ENCODE data around the gene ZBTB47.

Gene ZBTB47

DNA sequence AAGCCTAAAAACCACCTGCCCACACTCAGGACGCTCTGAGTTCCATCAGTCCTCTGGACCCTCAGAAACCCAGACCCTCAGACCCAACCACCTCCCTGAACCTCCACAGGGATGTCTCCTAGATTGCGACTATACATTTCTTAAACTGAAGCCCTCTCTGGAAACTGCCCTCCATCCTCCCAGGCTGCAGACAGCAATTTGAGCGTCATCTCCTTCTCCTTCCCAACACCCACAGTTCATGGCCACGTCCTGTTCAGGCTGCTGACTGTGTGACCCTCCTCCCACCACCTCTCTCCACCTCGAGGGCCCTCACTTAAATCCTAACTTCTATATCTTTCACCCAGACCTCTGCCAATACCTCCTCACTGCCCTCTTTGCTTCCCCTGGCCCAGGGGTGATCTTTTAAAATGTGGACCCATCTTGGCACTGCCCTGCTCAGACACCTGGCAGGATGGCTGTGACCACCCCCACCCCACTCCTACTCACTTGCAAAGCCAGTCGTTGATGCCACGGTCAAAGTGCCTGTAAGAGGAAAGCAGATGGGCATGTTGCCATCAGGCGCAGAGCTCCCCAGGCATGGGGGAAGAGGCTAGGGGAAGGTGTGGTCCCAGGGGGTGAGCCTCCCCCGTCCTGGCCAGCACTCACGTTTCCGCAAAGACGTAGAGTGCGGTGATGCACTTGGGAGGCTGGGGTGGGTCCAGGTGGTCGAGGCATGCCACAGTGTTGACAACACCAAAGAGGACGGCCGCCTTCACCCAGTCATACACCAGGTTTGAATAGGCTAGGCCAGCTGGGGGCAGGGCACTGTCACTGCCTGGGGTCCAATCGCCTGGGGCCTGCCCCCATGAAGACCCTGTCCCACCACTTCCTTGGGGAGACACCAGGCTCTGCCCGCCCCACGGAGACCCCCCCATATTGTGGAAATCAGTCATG is 43.1 kb downstream of the ZBTB47 start:
- no peak overlapping the region for H3K27ac ChIP-seq
- TF ChIP-seq, protein P1, sequence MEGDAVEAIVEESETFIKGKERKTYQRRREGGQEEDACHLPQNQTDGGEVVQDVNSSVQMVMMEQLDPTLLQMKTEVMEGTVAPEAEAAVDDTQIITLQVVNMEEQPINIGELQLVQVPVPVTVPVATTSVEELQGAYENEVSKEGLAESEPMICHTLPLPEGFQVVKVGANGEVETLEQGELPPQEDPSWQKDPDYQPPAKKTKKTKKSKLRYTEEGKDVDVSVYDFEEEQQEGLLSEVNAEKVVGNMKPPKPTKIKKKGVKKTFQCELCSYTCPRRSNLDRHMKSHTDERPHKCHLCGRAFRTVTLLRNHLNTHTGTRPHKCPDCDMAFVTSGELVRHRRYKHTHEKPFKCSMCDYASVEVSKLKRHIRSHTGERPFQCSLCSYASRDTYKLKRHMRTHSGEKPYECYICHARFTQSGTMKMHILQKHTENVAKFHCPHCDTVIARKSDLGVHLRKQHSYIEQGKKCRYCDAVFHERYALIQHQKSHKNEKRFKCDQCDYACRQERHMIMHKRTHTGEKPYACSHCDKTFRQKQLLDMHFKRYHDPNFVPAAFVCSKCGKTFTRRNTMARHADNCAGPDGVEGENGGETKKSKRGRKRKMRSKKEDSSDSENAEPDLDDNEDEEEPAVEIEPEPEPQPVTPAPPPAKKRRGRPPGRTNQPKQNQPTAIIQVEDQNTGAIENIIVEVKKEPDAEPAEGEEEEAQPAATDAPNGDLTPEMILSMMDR (IDR thresholded peaks at IDR 0.05) = no peak
- no peak overlapping the region for H3K4me3 ChIP-seq (ENCODE audit: low read depth, low read length)
- peaks cover 18% of the 10 kb centered on the region for H3K4me1 ChIP-seq
- no peak overlapping the region for H3K4me2 ChIP-seq (ENCODE audit: low read length)
- H3K9me3 ChIP-seq (ENCODE audit: control insufficient read depth, low read length) = no peaks in the 10 kb centered on the region
- H2AFZ ChIP-seq = no peak overlapping the region
- no peak overlapping the region for H3K9ac ChIP-seq
- no peaks in the 10 kb centered on the region for H3K27me3 ChIP-seq (ENCODE audit: control insufficient read depth, insufficient read depth, low read length)
- H3K79me2 ChIP-seq = peaks cover 3% of the 10 kb centered on the region
- no peaks in the 10 kb centered on the region for H3K36me3 ChIP-seq (ENCODE audit: control insufficient read depth, insufficient read depth, low read length)

DNA sequence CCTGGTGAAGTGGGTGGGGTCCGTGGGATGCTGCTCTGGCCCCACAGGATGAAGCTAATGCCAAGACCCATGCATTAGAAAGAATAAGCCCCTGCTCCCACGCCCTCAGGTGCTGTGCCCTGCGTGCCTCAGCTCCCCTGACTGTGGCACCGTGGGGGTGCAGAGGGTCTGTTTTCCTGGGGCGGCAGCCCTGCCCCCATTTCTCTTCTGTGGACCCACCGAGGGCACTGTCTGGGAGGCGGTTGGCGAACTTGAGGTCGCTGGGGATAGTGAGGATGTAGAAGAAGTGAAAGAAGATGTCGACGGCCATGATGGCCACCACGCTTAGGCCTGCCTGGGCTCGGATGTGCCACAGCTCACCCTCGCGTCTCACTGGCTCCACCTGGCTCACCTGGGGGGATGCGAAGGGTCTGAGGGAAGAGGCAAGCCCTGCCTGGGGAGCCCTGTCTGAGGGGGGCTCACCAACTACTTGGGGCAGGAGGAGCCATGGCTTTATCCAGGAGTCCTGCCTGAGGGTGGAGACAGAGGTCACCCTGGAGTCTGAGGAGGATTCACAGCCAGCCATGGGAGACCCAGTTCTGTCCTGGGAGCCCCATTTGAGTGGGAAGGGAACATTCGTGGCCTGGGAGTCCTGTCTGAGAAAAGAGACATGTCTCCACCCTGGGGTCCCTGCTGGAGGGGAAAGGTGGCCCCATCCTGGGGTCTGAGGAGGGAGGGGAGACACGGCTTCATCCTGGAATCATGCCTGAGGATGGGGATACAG is 44.0 kb downstream of the ZBTB47 start:
- Histone ChIP-seq H3K27me3 (ENCODE audit: control insufficient read depth, insufficient read depth, low read length) (no peaks in the 10 kb centered on the region), H3K27ac (no peak overlapping the region), H3K4me3 (ENCODE audit: low read depth, low read length) (no peak overlapping the region), H3K79me2 (peaks cover 3% of the 10 kb centered on the region), H3K36me3 (ENCODE audit: control insufficient read depth, insufficient read depth, low read length) (no peaks in the 10 kb centered on the region), H3K4me1 (peaks cover 18% of the 10 kb centered on the region), H3K4me2 (ENCODE audit: low read length) (no peak overlapping the region), H2AFZ (no peak overlapping the region), H3K9ac (no peak overlapping the region), H3K9me3 (ENCODE audit: control insufficient read depth, low read length) (no peaks in the 10 kb centered on the region)
- TF ChIP-seq, protein P1 (IDR thresholded peaks at IDR 0.05) = no peak

DNA sequence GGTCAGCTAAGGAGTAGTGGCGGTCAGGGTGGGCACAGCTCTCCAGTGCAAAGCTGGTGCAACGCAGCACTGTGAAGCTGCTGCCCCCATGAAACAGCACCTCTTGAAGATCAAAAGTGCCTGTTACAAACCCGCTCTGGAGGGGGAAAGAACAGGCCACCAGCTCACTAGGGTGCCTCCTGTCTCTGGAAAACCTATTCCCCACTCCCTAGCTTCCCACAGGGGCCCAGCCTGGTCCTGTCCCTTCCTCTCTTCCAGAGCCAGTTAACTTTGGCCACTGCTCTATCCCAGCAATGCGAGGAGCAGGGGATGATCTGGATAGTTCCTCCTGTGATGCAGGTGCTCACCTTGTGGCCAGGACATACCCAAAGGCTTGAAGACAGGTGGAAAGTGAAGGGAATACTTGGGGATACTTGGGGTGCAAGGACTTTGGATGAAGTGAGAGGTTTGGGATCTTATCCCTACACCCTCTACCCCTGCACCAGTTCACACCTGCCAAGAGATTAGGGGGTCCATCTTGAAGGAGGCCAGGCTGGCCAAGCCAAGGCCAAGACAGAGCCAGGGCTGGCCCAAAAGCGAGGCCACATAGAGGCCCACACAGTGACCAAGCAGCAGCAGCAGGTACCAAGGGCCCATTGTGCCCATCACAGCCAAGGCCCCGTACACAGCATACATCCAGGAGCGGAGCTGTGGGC is 44.9 kb downstream of the ZBTB47 start:
- no peak overlapping the region for H3K4me3 ChIP-seq (ENCODE audit: low read depth, low read length)
- TF ChIP-seq, protein P1 (IDR thresholded peaks at IDR 0.05) = no peak
- H3K79me2 ChIP-seq = peaks cover 3% of the 10 kb centered on the region
- no peak overlapping the region for H3K4me2 ChIP-seq (ENCODE audit: low read length)
- H3K27ac ChIP-seq = no peak overlapping the region
- no peaks in the 10 kb centered on the region for H3K27me3 ChIP-seq (ENCODE audit: control insufficient read depth, insufficient read depth, low read length)
- no peak overlapping the region for H3K9ac ChIP-seq
- peaks cover 24% of the 10 kb centered on the region for H3K4me1 ChIP-seq
- H3K36me3 ChIP-seq (ENCODE audit: control insufficient read depth, insufficient read depth, low read length) = no peaks in the 10 kb centered on the region
- no peak overlapping the region for H2AFZ ChIP-seq
- H3K9me3 ChIP-seq (ENCODE audit: control insufficient read depth, low read length) = no peaks in the 10 kb centered on the region

DNA sequence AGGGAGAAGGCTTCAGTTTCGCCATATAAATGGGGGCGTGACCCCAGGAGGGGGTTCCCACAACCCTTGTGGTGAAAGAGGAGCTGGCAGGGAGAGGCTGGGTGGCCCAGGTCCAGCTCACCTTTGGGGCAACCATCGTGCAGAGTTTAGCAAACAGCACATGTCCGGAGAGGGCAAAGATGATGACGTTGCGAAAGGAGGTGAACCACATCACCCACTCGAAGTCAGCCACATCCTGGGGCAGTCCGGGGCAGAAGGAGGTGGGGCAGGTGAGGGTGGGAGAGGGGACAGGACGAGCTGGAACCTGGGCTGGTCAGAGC is 45.4 kb downstream of the ZBTB47 start:
- Histone ChIP-seq H3K4me3 (ENCODE audit: low read depth, low read length) (no peak overlapping the region), H3K9ac (no peak overlapping the region)

More for the DNA sequence above, 45.4 kb downstream of the ZBTB47 start:
- Histone ChIP-seq H3K36me3 (ENCODE audit: control insufficient read depth, insufficient read depth, low read length) (no peaks in the 10 kb centered on the region), H3K4me2 (ENCODE audit: low read length) (no peak overlapping the region), H2AFZ (no peak overlapping the region), H3K27me3 (ENCODE audit: control insufficient read depth, insufficient read depth, low read length) (no peaks in the 10 kb centered on the region), H3K9me3 (ENCODE audit: control insufficient read depth, low read length) (no peaks in the 10 kb centered on the region), H3K79me2 (peaks cover 3% of the 10 kb centered on the region), H3K4me1 (peaks cover 24% of the 10 kb centered on the region), H3K27ac (no peak overlapping the region)
- TF ChIP-seq, protein P1 (IDR thresholded peaks at IDR 0.05) = no peak
